Kidney glomerular epithelial cell (primary cell): Measurements from ENCODE around the gene CROCC2.

Experiments
- DNase-seq: peaks from one replicate; lab custom pipeline; 2025; lab: John Stamatoyannopoulos, UW

Gene CROCC2

DNA sequence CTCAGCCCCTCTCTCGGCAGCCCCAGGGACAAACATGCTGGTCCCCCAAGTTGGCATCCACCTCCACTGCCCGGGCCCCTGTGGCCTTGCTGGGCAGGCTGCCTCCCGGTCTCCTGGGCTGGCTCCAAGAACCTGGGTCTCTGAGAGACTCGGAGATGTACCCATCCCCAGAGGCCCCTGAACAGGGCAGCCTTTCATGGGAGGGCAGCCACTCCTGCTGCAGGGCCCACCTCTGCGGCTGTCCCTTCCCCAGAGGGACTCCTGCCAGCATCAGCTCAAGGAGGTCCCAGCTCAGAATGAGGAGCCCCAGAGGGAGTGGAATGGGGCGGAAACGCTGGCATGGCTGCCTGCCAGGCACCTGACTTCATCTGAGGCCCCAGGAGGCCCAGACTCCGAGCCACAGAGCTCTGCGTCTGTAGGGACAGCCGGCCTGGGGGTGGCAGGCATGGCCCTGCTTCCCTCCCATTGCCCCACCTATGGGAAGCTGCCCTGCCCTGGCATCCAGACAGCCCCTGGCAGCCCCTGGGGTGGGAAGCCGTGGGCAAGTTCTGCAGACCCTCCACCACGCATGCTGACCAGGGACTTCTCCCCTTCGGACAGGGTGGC is 857 bp upstream of the CROCC2 start:
- no peak for DNase-seq

DNA sequence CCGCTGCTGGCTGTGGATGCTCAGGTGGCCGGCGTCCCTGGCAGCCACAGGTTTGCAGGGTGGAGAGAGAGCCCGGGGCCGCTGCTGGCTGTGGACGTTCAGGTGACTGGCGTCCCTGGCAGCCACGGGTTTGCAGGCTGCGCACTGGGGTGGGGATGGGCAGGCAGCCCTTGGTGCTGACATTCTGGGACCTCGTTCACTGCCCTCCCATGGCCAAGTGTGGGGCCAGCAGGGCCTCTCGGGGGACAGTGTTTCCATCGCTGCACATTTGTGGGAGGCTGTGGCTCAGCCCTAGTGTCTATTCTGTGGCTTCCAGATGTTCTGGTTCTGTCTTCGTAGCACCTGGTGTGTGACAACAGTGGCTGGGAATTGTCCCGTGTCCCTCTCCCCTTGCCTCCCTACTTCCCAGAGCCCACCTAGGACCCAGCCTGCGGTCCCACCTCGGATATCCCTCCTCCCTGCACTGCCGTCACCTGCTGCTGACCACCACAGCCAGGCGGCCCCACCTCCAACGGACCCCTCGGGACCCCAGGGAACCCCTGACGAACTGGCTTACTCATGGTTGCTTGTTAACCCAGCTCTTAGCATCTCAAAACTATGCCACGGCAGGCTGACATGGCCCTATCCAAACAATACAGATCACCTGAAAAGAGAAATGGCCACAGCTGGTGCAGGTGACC is 915 bp downstream of the CROCC2 start:
- DNase-seq = no peak

DNA sequence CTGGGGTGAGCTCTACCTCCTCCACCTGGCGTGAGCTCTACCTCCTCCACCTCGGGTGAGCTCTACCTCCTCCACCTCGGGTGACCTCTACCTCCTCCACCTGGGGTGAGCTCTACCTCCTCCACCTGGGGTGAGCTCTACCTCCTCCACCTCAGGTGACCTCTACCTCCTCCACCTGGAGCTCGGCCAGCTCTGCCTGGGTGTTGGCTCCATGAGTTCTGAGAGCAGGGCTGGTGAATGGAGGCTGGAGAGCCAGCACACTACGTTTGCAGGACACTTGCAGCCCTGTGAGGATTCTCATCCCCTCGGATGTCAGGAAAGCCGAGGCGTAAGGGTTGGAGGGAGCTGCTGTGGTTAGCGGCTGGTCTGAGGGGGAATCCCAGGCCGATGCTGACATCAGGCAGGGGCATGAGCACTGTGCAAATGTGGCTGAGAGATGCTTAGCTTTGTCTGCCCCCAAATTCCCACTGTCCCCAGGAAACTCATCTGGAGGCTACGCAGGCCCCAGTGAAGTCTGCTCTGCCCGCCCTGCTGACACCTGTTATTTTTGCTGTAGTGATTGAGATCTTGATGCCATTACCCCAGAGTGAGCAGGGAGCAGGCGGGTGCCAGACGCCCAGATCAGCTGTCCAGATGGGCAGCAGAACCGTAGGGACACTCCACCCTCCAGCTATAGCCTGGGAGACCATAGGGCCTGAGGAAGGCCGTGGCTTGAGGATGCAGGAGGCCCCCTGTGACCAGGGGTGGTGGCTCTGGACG is 3.3 kb downstream of the CROCC2 start:
- no peak for DNase-seq

DNA sequence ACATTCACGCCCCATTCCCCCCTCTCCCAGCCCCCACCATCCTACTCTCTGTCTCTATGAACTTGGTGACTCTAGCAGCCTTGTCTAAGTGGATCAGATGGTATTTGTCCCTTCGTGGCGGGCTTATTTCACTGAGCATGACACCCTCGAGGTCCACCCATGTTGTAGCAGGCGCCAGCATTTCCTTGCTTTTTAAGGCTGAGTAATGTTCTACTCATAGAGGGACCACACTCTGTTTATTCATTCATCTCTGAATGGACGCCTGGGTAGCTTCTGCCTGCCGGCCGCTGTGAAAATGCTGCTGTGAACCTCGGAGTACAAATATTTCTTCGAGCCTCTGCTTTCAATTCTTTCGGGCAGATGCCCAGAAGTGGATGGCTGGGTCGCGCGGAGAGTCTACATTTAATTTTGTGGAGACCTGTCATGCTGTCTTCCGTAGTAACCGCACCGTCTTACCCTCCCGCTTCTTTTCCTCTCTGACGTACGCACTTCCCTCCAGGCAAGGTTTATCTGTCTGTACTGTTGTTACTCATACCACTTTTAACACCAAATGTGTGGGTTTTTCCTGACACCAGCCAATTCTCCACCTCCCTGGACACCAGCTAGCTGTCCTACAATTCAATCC is 5.6 kb downstream of the CROCC2 start:
- no peak for DNase-seq

DNA sequence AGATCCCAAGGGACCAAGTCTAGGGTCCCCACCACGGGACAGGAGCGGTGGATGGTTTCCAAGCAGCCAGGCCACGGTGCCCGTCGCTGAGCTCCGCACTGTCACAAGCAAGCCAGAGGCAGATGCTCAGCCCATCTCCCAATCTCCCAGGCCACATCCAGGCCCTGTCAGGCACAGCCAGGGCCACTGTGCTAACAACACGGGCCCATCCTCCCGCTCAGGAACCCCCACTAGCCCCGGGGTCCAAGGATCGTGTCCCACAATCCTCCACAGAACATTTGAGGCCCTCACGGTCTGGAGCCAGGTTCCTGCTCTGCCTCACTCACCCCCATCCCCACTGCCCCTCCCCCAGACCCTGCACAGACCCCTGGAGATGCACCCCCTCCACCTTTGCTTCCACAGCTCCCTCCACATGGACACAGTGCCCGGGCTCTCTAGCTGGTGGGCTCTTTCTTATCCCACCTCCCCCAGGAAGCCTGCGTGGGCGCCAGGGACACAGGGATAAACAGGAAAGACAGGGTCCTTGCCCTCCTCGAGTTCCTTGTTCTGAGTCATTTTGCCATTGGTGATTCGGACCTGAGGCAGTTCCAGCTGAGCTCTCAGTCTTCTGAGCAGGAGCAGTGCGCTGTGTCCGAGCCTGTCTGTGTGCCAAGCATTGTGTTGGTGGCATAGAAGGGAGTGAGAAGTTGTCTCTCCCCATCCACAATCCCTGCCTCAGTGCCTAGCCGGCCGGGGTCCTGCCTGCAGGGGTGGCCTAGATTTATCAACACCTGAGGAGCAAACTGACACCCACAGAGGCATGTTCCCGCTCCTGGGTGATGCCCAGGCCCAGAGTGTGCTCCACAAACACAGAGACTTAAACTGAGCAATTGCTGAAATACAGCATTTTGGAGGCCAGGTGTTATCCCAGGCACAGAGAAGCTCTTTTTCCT is 7.0 kb downstream of the CROCC2 start:
- DNase-seq = no peak

DNA sequence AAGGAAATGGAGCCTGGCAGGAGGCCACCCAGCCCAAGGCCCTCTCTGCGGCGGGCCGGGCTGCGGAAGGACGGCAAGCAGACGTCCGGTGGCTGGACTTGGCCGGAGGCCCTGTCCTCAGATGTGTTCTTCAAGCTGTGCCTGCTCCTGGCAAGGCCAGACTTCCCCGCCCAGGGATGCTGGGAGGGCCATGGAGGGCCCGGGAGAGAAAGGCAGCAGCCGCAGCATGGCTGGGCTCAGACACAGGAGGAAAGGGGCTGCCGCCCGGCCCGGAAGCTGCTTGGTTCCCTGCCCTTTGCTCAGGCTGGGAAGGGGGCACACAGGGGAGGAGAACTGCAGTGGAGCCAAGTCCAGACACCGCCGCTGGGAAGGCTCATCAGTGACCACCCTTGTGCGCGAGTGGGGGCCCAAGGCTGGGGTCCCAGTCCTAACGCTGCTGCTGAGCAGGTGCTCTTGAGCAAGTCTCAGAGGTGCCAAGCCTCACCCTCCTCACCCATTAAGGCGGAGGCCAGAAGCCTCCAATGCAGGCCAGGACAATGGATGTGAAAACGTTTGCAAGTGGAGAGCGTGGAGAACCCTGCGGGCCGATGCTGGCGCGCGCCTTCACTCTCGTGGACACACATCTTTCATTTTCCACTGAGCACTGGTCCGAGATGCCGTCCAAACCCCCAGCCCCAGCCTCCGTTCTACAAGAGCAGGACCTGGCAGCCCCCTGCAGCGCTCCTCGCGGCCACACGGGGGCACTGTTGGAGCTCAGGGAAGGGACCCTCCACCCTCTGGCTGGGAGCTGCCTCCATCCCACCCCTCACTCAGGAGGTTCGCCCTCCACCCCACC is 7.9 kb downstream of the CROCC2 start:
- peak; percentile 13 for DNase-seq

DNA sequence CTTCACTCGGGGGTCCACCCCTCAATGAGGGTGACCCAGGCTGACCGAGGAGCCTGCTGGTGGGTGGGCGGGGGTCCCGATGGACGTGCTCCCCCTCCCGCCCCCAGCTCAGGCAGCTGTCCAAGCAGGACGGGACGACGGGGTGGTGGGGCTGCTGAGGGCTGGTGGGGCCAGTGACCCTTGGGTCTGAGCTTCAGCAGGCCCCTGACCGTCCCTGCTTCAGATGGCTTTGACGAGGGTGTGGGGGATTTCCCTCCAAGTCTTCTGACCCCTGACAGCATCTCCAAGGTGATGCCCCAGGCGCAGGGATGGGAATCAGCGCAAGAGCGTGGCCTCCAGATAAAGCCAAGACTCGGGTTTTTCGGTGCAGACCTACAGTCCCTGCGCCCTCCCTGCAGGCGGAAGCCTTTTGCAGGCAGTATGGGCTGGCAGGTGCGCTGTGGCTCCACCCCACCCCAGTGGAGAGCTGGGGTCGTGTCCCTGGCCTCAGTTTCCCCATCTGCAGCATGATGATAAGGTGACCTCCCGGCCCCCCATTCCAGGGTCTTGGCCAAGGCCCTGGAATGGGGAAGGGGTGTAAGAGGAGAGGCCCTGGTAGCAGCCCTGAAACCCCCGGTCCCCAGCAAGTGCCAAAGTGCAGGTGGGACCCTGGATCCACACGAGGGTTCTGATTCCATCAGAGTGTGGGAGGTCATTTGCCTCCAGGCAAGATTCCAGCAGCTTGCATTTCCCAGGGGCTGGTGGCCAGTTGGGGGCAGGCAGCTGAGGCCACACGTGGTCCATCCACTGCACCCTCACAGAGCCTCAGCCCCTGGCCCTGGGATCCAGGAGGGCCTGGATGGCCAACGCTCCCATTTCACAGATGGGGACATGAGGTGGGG is 8.7 kb downstream of the CROCC2 start:
- DNase-seq = no peak

DNA sequence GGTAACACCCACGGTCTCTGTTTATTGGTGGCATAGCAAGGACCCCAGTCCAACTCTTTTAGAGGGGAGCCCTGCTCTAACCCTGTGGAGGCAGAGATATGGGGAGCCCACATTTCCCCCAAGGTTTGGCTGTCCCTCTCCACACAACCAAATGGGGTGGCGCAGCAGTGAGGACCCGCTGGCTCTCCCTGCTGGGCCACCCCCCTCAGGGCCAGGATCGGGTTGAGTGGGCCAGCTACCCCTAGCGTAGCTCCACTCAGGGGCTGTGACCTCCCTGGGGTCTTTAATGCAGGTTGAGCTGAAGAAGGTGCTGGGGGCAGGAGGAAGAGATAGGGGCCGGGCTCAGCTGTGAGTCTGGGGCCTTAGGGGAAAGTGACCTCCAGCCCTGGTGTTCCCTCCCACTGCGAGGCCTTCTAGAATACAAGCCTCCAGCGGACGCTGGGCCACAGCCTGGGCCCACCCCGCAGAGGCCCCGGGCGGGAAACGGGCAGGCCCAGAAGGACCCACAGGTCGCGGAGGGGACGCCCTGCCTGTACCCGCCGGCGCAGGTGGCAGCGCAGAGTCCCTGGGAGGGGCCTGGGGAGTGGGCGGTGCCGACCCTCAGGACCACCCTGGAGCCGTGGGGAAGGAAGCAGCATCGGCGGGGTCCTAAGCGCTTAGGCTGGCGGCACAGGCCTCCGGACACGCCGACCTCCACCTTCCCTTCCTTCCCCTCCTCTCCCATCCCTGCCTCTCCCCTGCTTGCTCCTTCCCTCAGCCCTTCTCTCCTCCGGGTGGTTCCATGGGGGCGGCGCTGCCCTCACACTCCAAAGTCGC is 9.6 kb downstream of the CROCC2 start:
- DNase-seq = no peak

DNA sequence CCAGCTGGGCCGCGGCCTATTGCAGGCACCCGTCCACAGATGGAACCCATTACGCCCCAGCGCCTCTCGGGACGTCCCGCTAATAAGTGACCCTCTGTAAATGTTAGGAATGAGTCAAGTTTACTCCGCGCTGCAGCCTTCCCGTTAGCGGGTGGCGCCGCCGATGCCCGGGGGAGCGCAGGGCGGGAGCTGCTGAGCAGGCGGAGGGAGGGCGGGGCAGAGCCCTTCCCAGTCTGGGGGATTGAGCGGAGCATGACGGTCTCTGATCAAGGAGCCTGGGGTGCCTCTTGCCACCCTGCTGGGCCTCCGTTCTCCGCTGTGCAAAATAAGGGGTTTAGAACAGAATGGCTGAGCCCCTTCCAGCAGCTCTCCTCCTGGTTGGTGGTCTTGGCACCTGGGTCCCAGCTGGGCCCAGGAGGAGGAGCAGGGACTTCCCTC is 10.5 kb downstream of the CROCC2 start:
- no peak for DNase-seq

DNA sequence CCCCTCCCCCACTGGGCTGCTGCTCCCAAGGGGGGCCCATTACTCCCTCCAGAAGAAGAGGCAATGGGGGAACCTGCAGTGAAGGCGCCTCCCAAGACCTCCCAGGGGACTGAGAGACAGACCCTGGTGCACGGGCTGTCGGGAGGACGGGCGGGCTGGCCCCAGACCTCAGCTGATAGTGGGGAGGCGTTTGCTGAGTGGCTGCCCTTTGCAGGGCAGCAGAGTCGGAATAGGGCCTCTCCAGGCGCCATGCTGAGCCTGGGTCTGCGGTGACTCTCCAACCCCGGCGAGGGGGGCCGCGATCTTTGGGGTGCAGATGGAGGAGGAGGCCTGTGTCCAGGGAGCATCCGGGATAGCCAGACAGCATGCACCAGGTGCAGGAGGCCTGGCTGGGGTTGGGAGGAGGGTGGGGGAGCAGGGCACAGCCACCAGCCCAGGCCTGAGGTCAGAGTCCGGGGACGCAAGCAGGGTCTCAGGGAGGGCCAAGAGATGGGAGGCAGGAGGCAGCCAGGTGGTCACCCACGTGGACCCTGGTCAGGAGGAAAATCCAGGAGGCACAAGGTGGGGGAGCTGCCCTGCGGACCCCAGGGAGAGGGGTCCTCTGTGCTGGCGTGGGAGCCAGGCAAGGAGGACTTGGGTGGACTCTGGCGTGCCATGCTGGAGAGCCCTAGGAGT is 11.0 kb downstream of the CROCC2 start:
- DNase-seq = no peak

DNA sequence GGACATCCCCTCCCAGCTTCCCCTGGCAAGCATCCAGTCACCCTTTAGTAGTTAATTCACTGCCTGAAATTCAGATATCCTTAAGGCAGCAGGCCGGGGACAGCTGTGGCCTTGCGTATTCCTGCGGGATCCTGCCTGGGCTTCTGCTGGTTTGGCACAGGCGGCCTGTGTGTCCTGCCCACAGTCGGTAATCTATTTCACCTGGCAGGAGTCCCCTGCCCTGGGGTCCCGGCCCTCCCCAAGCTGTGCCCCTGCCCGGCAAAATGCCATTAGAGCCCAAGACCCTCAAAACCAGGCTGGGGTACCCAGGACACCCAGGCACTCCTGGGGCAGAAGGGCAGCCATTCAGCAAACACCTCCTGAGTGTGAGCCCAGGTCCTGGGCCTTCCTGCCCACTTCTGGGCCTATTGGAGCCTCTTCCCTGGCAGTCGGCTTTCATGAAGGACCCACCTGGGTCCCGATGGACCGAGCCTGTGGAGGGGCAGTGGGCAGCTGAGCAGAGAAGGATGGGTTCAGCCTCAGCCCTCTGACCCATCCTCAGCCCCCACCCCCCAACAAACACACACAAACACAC is 11.6 kb downstream of the CROCC2 start:
- no peak for DNase-seq

DNA sequence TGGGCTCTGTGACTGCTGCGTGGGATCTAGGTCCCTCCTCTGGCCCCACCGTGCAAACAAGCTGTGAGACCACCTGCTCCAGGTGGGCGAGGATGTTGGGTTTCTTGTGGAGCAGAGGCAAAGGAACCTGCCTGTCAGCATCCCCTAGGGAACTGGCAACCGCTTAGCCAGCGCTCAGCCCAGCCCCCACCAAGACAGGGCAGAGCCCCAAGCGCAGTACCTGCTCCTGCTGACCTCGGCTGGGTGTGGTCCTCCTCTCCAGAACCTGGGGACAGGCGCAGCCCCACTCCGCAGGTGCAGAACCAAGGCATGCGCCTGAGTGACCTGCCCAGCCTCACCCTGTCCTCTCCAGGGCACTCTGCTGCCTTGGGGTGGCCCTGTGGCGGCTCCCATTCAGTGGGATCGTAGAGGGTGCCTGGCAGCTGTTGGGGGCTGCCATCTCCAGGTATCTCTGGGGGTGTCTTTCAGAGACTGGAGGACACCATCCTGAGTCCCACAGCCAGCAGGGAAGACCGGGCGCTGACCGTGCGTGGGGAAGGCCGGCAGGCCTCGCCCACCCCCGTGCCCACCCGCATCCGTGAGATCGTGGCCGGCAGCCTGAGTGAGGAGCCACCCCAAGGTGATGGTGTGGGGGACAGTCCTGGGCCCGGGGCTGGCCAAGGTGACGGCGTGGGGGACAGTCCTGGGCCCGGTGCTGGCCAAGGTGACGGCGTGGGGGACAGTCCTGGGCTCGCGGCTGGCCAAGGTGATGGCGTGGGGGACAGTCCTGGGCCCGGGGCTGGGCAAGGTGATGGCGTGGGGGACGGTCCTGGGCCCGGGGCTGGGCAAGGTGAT is 12.3 kb downstream of the CROCC2 start:
- DNase-seq = no peak

DNA sequence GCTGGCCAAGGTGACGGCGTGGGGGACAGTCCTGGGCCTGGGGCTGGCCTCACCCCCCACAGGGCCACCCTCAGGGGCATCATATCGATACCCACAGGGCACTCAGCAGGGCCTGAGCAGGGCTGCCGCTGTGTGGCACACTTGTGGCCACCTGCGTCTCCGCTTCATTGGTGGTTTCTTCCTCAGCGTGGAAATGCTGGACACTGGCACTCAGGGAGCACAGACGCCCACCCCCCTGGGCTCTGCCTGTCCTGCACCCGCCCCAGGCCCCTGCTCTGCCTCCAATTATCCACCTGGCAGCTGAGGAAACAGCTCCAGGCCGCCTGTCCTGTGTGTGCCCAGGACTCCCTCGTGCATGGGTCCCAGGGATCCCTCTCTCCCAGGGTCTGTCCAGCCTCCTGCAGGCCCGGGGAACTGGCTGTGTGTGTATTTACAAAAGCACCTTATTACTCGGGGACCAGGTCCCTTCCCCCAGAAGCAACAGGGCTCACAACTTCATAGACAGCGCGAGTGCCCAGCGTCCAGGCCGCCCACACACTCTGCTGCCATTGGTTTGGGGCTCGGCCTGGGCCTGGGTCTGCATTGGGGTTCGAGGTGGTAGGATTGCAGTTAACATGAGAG is 13.1 kb downstream of the CROCC2 start:
- DNase-seq = no peak

DNA sequence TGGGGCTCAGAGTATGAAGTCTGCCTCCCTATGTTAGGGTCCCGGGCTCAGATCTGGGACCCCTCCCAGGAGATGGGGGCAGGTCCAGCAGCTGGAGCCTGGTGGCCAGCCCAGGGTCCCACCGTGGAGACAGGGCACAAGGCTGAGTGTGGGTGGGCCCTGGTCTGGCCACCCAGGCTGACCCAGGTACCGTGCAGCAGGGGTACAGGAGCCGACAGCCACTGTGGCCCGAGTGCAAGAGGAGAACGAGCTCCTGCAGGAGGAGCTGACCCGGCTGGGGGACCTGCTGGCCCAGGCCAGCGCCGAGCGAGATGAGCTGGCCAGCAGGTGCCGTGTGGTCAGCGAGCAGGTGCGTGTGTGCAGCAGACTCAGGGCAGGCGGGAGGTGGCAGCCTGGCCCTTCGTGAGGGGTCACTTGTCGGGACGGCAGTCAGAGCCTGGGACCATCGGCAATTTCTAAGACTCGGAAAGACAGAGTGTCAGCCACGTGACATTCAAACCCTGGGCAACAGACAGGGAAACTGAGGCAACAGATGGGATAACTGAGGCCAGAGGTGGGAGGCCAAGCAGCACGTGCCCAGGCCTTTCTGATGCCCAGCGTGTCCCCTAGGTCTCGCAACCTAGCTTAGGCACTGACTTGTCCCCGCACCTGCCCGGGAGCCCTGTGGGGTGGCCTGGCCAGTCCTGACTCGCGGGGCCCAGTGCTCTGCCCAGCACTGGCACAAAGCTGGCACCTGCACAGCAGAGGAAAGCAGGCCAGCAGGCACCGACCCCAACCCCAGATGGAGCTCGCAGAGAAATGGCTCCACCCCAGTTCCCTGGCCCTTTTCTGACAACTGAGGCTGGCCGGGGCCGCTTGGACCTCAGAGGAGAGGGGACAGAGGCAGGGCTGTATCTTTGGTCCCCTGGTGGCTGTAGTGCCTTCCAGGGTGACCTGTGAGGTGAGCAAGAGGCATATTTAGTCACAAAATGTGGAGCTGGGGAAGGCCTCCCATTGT is 13.9 kb downstream of the CROCC2 start:
- no peak for DNase-seq

DNA sequence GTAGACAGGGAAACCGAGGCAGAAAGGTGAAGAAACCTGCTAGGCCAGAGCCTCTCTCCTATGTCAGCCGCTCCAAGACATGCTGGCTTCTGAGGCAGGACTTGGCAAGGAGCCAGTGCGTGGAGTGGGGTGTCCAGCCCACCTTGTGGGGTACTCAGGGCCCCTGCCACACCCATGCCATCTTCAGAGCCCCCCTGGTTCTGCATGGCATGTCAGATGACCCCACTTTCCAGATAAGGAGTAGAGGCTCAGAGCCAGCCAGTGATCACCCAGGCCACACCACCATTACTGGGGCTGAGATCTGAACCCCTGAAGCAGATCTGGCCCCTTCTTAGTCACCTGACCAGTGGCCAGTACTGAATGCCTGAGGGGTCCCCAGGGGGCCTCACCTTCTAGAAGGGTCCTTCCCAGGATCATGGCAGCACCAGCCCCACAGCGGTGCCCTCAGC is 14.7 kb downstream of the CROCC2 start:
- DNase-seq = no peak
